Upper lobe of left lung (tissue), 6 donors: ENCODE results near the gene COMTD1. TPM values are rescaled to one million over a fixed set of nuclear protein-coding genes. Genes with fewer than 3 reads are reported as not detected.
A peak's percentile ranks its signal among the peaks of the same experiment; 100 is the strongest.

Experiments
- ATAC-seq, 2 donors: fragments of 200-7000 bp; cut with Tn5 transposase; one replicate each; pipeline ENCODE4 v1.9.1; 2022; ENCODE audit warnings: mild to moderate bottlenecking in 2 of 2, moderate library complexity in 2 of 2; ENCODE audit not compliant: low FRiP score in 2 of 2
- DNase-seq, 2 donors: peaks; one replicate each; pipeline ENCODE4 v3.0.0-alpha.2; 2019 to 2020
- H3K27ac ChIP-seq, 4 donors: fragments of 200-600 bp; sonication (generic); one replicate each; pipeline ENCODE4 v1.5.1; 2016 to 2019
- H3K27me3 ChIP-seq, 4 donors: fragments of 200-600 bp; sonication (generic); one replicate each; pipeline ENCODE4 v1.5.1; 2017 to 2019
- H3K36me3 ChIP-seq, 4 donors: fragments of 200-600 bp; sonication (generic); one replicate each; pipeline ENCODE4 v1.5.1; 2016 to 2019
- H3K4me1 ChIP-seq, 4 donors: fragments of 200-600 bp; sonication (generic); one replicate each; pipeline ENCODE4 v1.5.1; 2018 to 2019
- H3K4me3 ChIP-seq, 4 donors: fragments of 200-600 bp; sonication (generic); one replicate each; pipeline ENCODE4 v1.5.1; 2017 to 2019; ENCODE audit warnings: mild to moderate bottlenecking in 2 of 4, moderate library complexity in 1 of 4
- H3K9me3 ChIP-seq, 4 donors: fragments of 200-600 bp; sonication (generic); one replicate each; pipeline ENCODE4 v1.5.1; 2018 to 2019
- EP300 ChIP-seq, 4 donors: sonication (generic); formaldehyde crosslinking; IDR thresholded peaks; one replicate each; pipeline ENCODE4 v1.5.1; 2017; ENCODE audit warnings: antibody characterized with exemption in 4 of 4, control low read depth in 2 of 4
- POLR2A ChIP-seq, 4 donors: fragments of 450-650 bp; IDR thresholded peaks; one replicate each; pipeline ENCODE4 v1.5.1; 2016 to 2017; ENCODE audit warnings: antibody characterized with exemption in 4 of 4, mild to moderate bottlenecking in 2 of 4
- POLR2AphosphoS5 ChIP-seq, 2 donors: sonication (generic); formaldehyde crosslinking; IDR thresholded peaks; one replicate each; pipeline ENCODE4 v1.5.1; 2017; ENCODE audit warnings: antibody characterized with exemption in 2 of 2
- WGBS, 2 donors: methylation state at CpG; one replicate each; pipeline ENCODE4 v1.1.5; 2017 to 2018; 5-methylcytosine and 5-hydroxymethylcytosine counted together
- total RNA-seq, 6 donors: library from RNA; depleted of rRNA in 4 of 6; stranded (reverse); fragments of >200 nt in 4 of 6; gene quantifications; one replicate each; pipeline versions ENCODE4 v1.1.0 to v1.2.1, GENCODE V29; 2016 to 2021
- TF ChIP-seq, protein P1 (sequence below), 6 experiments: fragments of 450-650 bp in 4 of 6; fragments of 200-600 bp in 2 of 6; sonication (generic) in 2 of 6; IDR thresholded peaks; one replicate each; pipeline ENCODE4 v1.5.1; 2016 to 2019; ENCODE audit warnings: antibody characterized with exemption in 6 of 6
- donor health status: DM: no; HTN: no; CAD: no; lungs with moderate emphysema.
- donor health status: DM: no; HTN: yes; CAD: no; lungs with severe emphysema.

Gene COMTD1
- total RNA-seq, 6 donors from 2014 or later = 28.0 to 56.6 (median 35.6) TPM

DNA sequence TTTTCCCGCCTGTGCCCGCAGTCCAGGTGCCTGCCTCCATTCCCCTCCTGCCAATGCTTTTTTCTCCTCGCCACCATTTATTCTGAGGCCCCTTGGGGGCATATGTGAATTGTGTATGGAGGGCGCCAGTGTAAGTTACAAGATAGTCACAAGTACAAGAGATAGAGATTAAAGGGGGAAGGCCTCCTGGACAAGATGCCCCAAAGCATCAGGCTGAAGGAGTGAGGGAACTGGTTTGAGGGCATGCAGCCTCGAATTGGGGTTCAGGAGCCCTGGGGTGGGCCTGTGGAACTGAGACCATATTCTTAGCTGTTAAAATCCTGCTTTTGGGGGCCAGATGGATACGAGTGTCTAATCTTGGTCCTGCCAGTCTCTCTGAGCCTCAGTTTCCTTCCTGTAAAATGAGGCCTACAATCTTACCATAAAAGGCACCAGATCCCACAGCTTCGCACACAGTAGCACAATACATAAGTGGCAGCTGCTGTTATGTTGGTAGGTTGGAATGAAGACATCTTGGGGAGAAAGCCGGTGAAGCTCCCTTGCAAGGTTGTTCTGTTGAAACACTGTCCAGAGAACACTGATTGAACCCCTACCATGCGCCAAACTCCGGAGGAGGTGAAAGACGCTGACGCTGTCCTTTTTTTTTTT is 545 bp upstream of the COMTD1 start:
- ATAC-seq (no peak), DNase-seq (no peak)
- no peak for TF ChIP-seq EP300 (IDR thresholded peaks at IDR 0.05)
- TF ChIP-seq, protein P1, sequence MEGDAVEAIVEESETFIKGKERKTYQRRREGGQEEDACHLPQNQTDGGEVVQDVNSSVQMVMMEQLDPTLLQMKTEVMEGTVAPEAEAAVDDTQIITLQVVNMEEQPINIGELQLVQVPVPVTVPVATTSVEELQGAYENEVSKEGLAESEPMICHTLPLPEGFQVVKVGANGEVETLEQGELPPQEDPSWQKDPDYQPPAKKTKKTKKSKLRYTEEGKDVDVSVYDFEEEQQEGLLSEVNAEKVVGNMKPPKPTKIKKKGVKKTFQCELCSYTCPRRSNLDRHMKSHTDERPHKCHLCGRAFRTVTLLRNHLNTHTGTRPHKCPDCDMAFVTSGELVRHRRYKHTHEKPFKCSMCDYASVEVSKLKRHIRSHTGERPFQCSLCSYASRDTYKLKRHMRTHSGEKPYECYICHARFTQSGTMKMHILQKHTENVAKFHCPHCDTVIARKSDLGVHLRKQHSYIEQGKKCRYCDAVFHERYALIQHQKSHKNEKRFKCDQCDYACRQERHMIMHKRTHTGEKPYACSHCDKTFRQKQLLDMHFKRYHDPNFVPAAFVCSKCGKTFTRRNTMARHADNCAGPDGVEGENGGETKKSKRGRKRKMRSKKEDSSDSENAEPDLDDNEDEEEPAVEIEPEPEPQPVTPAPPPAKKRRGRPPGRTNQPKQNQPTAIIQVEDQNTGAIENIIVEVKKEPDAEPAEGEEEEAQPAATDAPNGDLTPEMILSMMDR (IDR thresholded peaks at IDR 0.05) = peak in 1 of 6 experiments; percentile 13
- Histone ChIP-seq H3K4me1 (peaks cover 16 to 20% (median 20%) of the 10 kb centered on the region in 4 donors), H3K27ac (peak overlapping the region in 3 of 4 donors; percentile 87 to 92 (median 89)), H3K36me3 (peaks cover 0 to 12% (median 11%) of the 10 kb centered on the region in 4 donors), H3K4me3 (peak overlapping the region in 3 of 4 donors; percentile 67 to 89 (median 80)), H3K27me3 (no peaks in the 10 kb centered on the region), H3K9me3 (no peaks in the 10 kb centered on the region)
- WGBS, 2 donors = 51% methylated on average over 12 of the region's 12 CpGs

DNA sequence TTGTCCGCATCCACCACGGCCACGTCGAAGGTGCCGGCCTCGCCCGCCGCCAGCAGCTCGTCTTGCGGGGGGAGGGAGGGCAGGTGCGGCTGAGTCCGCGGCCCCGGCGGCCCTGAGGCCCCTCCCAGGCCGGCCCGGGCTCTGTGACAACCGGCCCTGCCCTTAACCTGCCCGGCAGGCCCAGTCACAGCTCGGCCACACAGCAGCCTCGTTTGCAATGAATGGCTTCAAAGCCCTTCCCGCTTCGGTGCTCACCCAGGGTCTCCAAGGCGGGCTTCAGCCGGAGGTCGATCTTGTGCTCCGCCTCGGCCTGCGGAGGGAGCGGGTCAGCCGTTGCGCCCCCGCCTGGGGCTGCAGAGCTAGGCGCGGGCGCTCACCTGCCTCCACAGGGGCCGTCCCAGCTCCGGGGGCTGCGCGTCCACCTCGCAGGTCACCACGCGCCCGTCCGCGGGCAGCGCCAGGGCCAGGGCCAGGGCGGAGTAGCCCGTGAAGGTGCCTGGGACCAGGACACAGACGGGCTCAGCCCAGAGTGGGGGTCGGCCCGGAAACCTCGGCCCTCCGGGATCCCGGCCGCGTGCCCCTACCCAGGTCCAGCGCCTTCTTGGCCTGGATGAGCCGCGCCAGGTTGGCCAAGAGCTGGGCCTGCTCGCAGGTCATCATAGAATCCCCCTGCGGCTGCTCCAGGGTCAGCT is 928 bp downstream of the COMTD1 start:
- ATAC-seq (peak; percentile 7 to 44), DNase-seq (peak; percentile 55 to 91)
- Histone ChIP-seq H3K4me1 (peaks cover 23 to 27% (median 25%) of the 10 kb centered on the region in 4 donors), H3K9me3 (no peaks in the 10 kb centered on the region), H3K36me3 (peaks cover 0 to 27% (median 14%) of the 10 kb centered on the region in 4 donors), H3K27me3 (no peaks in the 10 kb centered on the region), H3K4me3 (peak overlapping the region; percentile 61 to 89 (median 74)), H3K27ac (peak overlapping the region; percentile 87 to 92 (median 88))
- WGBS, 2 donors = 0 to 1% methylated on average over 2 to 22 of the region's 62 CpGs
- no peak for TF ChIP-seq EP300 (IDR thresholded peaks at IDR 0.05)
- no peak for TF ChIP-seq POLR2AphosphoS5 (IDR thresholded peaks at IDR 0.05)
- no peak for TF ChIP-seq POLR2A (IDR thresholded peaks at IDR 0.05)
- TF ChIP-seq, protein P1 (IDR thresholded peaks at IDR 0.05) = no peak

DNA sequence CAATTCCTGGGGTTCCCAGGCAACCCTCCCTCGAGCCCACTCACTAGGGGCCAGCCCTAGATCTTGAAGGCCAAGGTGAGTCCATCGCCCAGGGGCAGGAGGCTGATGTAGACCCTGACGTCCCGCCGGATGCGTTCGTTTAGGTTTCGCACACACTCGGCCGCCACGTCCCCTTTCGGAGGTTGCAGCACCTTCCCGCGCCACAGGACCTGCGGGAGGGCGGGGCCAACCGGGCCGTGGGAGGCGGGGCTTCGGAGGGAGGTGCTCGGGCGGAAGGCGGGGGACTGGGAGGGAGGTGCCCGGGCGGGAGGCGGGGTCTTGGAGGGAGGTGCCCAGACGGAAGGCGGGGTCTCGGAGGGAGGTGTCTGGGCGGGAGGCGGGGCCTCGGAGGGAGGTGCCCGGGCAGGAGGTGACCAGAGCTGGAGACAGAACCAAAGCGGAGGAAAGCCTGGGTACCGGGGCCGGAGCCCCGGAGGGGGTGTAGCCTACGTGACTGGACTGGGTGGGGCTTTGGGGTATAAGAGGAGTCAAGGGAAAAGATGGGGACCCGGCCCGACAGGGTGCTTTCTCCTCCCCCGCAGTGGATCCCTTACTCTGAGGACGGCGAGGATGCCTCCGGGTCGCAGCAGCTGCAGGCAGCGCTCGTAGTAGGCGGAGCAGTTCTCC is 1.6 kb downstream of the COMTD1 start:
- DNase-seq = peak; percentile 98 to 99
- Histone ChIP-seq H3K27ac (peak overlapping the region; percentile 87 to 92 (median 88)), H3K4me3 (peak overlapping the region; percentile 61 to 89 (median 74)), H3K9me3 (no peaks in the 10 kb centered on the region), H3K36me3 (peaks cover 0 to 34% (median 14%) of the 10 kb centered on the region in 4 donors), H3K4me1 (peaks cover 23 to 28% (median 26%) of the 10 kb centered on the region in 4 donors), H3K27me3 (no peaks in the 10 kb centered on the region)
- ATAC-seq = peak; percentile 88 to 95
- WGBS, 2 donors = 4 to 5% methylated on average over 22 to 29 of the region's 48 CpGs
- TF ChIP-seq POLR2A (IDR thresholded peaks at IDR 0.05) (peak in 3 of 4 donors; percentile 11 to 57 (median 42)), EP300 (IDR thresholded peaks at IDR 0.05) (no peak), POLR2AphosphoS5 (IDR thresholded peaks at IDR 0.05) (no peak)
- TF ChIP-seq, protein P1 (IDR thresholded peaks at IDR 0.05) = peak in 1 of 6 experiments; percentile 25

DNA sequence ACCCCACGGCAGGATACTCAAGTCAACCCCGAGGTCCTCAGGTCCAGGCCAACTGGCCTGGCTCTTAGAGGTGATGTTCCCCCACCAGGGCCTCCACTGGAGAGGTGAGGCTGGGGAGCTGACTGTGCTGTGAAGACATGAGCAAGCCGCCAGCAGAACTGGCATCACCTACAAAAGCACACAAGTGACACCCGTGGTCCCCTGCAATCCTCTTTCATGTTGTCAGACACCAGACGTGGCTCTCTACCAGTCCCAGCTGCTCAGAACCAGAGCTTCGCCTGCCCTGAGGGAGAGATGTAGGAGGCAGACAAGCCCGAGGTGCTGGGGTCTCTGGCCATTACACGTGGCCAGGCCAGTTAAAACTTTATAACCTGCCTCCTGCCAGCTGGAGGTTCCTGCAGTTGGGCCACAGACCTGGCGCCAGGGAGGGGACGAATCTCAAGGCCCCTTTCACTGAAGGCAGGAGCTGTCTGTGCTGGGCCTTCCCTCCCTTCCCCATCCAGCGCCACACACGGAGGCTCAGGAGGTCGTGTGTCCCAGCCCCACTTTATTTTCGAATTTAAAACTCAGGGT is 2.2 kb downstream of the COMTD1 start:
- H3K27ac ChIP-seq = peak overlapping the region; percentile 87 to 92 (median 88)
- TF ChIP-seq EP300 (IDR thresholded peaks at IDR 0.05) = no peak
- DNase-seq (no peak), ATAC-seq (no peak)
- H3K4me3 ChIP-seq = peak overlapping the region in 3 of 4 donors; percentile 67 to 89 (median 80)
- peaks cover 24 to 31% (median 28%) of the 10 kb centered on the region in 4 donors for H3K4me1 ChIP-seq
- peaks cover 0 to 36% (median 14%) of the 10 kb centered on the region in 4 donors for H3K36me3 ChIP-seq
- H3K27me3 ChIP-seq = no peaks in the 10 kb centered on the region
- WGBS, 2 donors = 49 to 54% methylated on average over 12 to 14 of the region's 14 CpGs
- H3K9me3 ChIP-seq = no peaks in the 10 kb centered on the region
